ENCODE measurements around the gene WFDC9.

- no peak for TF ChIP-seq CTCF (conservative IDR thresholded peaks at IDR 0.05; ENCODE audit: low read length)
- no peak for TF ChIP-seq EZH2phosphoT487 (IDR thresholded peaks at IDR 0.05; ENCODE audit: borderline replicate concordance, low read depth, low read length)
Observed at GRCh38 chr20:45672765-45673164, 41.7 kb upstream of the WFDC9 start.
